Suprapubic skin (tissue), 4 donors: ENCODE results near the gene BIRC2. TPM values are rescaled to one million over a fixed set of nuclear protein-coding genes. Genes with fewer than 3 reads are reported as not detected.

Experiments used
- DNase-seq, 2 donors: peaks; one replicate each; pipeline ENCODE4 v3.0.0-alpha.2; 2019; ENCODE audit warnings: low spot score in 2 of 2
- H3K27ac ChIP-seq: fragments of 200-600 bp; sonication (generic); one replicate; pipeline ENCODE4 v1.5.1; 2019
- H3K27me3 ChIP-seq: fragments of 200-600 bp; sonication (generic); one replicate; pipeline ENCODE4 v1.5.1; 2019
- H3K36me3 ChIP-seq: fragments of 200-600 bp; sonication (generic); one replicate; pipeline ENCODE4 v1.5.1; 2019
- H3K4me1 ChIP-seq: fragments of 200-600 bp; sonication (generic); one replicate; pipeline ENCODE4 v1.5.1; 2019
- H3K4me3 ChIP-seq: fragments of 200-600 bp; sonication (generic); one replicate; pipeline ENCODE4 v1.5.1; 2019; ENCODE audit warnings: mild to moderate bottlenecking
- H3K9me3 ChIP-seq: fragments of 200-600 bp; sonication (generic); one replicate; pipeline ENCODE4 v1.5.1; 2019
- CTCF ChIP-seq, 2 donors: fragments of 200-600 bp in 1 of 2; fragments of 450-650 bp in 1 of 2; sonication (generic) in 1 of 2; IDR thresholded peaks; one replicate each; pipeline ENCODE4 v1.5.1; 2016 to 2019; ENCODE audit warnings: antibody characterized with exemption in 2 of 2, mild to moderate bottlenecking in 1 of 2, moderate library complexity in 1 of 2
- EP300 ChIP-seq: sonication (generic); formaldehyde crosslinking; IDR thresholded peaks from one replicate; pipeline ENCODE4 v1.6.1; 2017; ENCODE audit warnings: antibody characterized with exemption
- POLR2A ChIP-seq, 2 donors: fragments of 450-650 bp; IDR thresholded peaks; one replicate each; pipeline ENCODE4 v1.6.1; 2017; ENCODE audit warnings: antibody characterized with exemption in 2 of 2, mild to moderate bottlenecking in 2 of 2, moderate library complexity in 2 of 2
- POLR2AphosphoS5 ChIP-seq, 3 donors: sonication (generic); formaldehyde crosslinking; IDR thresholded peaks; one replicate each; pipeline ENCODE4 v1.6.1; 2017; ENCODE audit warnings: antibody characterized with exemption in 3 of 3
- WGBS: methylation state at CpG from one replicate; pipeline ENCODE4 v1.1.5; 2018; 5-methylcytosine and 5-hydroxymethylcytosine counted together
- total RNA-seq, 4 donors: library from RNA; depleted of rRNA; stranded (reverse); fragments of >200 nt; gene quantifications; one replicate each; pipeline ENCODE4 v1.1.0, GENCODE V29; 2016

The BIRC2 gene
- total RNA-seq, 4 donors from 2014 or later: 56.9 to 76.5 (median 64.6) TPM

GRCh38 chr11:102396708-102397563, 49.9 kb downstream of the BIRC2 start:
- DNase-seq: no peak
- no peaks in the 10 kb centered on the region for H3K4me1 ChIP-seq
- no peak overlapping the region for H3K4me3 ChIP-seq
- TF ChIP-seq CTCF (IDR thresholded peaks at IDR 0.05): no peak
- H3K36me3 ChIP-seq: peaks cover 68% of the 10 kb centered on the region
- H3K27me3 ChIP-seq: no peaks in the 10 kb centered on the region
- no peak overlapping the region for H3K27ac ChIP-seq
- WGBS: 87% methylated on average over 4 of the region's 4 CpGs
- H3K9me3 ChIP-seq: no peaks in the 10 kb centered on the region

GRCh38 chr11:102398297-102398696, 51.3 kb downstream of the BIRC2 start:
- no peaks in the 10 kb centered on the region for H3K4me1 ChIP-seq

GRCh38 chr11:102399189-102399588, 52.2 kb downstream of the BIRC2 start:
- no peak overlapping the region for H3K4me3 ChIP-seq
- no peaks in the 10 kb centered on the region for H3K27me3 ChIP-seq
- peaks cover 47% of the 10 kb centered on the region for H3K36me3 ChIP-seq
- H3K9me3 ChIP-seq: no peaks in the 10 kb centered on the region
- no peak for TF ChIP-seq EP300
- no peak for TF ChIP-seq POLR2A (IDR thresholded peaks at IDR 0.05)
- no peak for TF ChIP-seq CTCF (IDR thresholded peaks at IDR 0.05)
- TF ChIP-seq POLR2AphosphoS5 (IDR thresholded peaks at IDR 0.05): no peak
- no peak overlapping the region for H3K27ac ChIP-seq
- 97% methylated on average over 2 of the region's 2 CpGs for WGBS
- no peaks in the 10 kb centered on the region for H3K4me1 ChIP-seq
- no peak for DNase-seq

More at GRCh38 chr11:102398297-102398696, 51.3 kb downstream of the BIRC2 start:
- no peak overlapping the region for H3K27ac ChIP-seq
- 92% methylated on average over 2 of the region's 2 CpGs for WGBS
- H3K27me3 ChIP-seq: no peaks in the 10 kb centered on the region
- H3K4me3 ChIP-seq: no peak overlapping the region
- TF ChIP-seq POLR2A (IDR thresholded peaks at IDR 0.05) (no peak), POLR2AphosphoS5 (IDR thresholded peaks at IDR 0.05) (no peak), CTCF (IDR thresholded peaks at IDR 0.05) (no peak), EP300 (no peak)
- DNase-seq: no peak
- peaks cover 56% of the 10 kb centered on the region for H3K36me3 ChIP-seq
- H3K9me3 ChIP-seq: no peaks in the 10 kb centered on the region

- H3K4me1 ChIP-seq: no peaks in the 10 kb centered on the region
- no peaks in the 10 kb centered on the region for H3K27me3 ChIP-seq
- H3K9me3 ChIP-seq: no peaks in the 10 kb centered on the region
- H3K36me3 ChIP-seq: peaks cover 38% of the 10 kb centered on the region
- 97% methylated on average over 5 of the region's 5 CpGs for WGBS
- no peak overlapping the region for H3K4me3 ChIP-seq
- TF ChIP-seq POLR2A (IDR thresholded peaks at IDR 0.05) (no peak), POLR2AphosphoS5 (IDR thresholded peaks at IDR 0.05) (no peak), CTCF (IDR thresholded peaks at IDR 0.05) (no peak), EP300 (no peak)
- H3K27ac ChIP-seq: no peak overlapping the region
- no peak for DNase-seq
Observed at GRCh38 chr11:102400603-102401002, 53.6 kb downstream of the BIRC2 start.

- 97% methylated on average over 3 of the region's 3 CpGs for WGBS
- no peaks in the 10 kb centered on the region for H3K27me3 ChIP-seq
- peaks cover 38% of the 10 kb centered on the region for H3K36me3 ChIP-seq
- H3K9me3 ChIP-seq: no peaks in the 10 kb centered on the region
- no peak for DNase-seq
- H3K4me1 ChIP-seq: peaks cover under 1% of the 10 kb centered on the region
- TF ChIP-seq POLR2A (IDR thresholded peaks at IDR 0.05): no peak
- TF ChIP-seq POLR2AphosphoS5 (IDR thresholded peaks at IDR 0.05): no peak
- no peak for TF ChIP-seq EP300
- no peak for TF ChIP-seq CTCF (IDR thresholded peaks at IDR 0.05)
- no peak overlapping the region for H3K4me3 ChIP-seq
- no peak overlapping the region for H3K27ac ChIP-seq
Observed at GRCh38 chr11:102401905-102402304, 54.9 kb downstream of the BIRC2 start.
